ENCODE results near the gene WBP1L. TPM values are rescaled to one million over a fixed set of nuclear protein-coding genes. Genes with fewer than 3 reads are reported as not detected.

The WBP1L gene
- total and polyA plus RNA-seq, 2 of the 13 experiments (the other 11 are each of a cell fraction or from before 2014, with no cell fraction given), result 8.3 to 12.3 TPM

DNA sequence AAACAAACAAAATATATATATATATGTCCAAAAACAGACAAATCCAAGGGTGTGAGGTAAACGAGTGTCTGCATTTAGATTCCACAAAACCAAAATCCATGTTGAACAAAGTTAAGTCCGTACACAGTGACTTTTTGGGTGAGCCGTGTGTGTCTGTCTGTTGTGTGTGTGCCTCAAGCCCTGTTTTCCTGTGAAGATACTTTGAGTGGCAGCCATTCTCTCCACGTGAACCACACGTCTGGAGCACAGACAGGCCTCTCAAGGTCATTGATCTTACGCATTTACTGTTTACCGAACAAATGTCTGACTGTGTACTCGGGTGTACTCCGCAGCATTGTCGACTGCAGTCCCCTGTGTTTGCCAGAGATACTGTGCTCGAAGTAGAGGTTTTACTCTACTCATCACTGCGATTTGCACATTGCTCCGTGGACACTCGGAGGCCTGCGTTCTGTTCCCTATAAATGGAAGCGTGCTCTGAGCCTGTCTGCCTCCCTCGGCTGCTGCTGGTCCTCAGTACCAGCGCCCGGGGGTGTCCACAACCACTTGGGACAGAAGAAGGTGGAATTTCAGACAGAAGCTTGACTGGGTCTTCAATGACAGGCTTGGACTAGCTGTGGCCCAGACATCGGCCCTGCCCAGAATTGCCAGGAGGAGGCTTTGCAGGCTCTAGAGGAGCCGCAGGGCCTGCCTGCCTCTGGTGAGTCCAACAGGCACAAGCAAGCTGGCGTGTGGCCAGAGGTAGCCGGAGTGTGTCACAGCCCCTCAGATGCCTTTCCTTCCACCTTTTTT, 71.3 kb downstream of the WBP1L start (continued):
- TF ChIP-seq ZBTB39 (CRISPR knock-in tag; IDR thresholded peaks at IDR 0.05), result peak; percentile 89; the same call in 1 of the 2 replicates
- 0 out of 2 replicates have a peak, but pooled peaks have one; percentile 70 for TF ChIP-seq ZNF589 (CRISPR knock-in tag; conservative IDR thresholded peaks at IDR 0.05)
- TF ChIP-seq MIXL1 (CRISPR knock-in tag; IDR thresholded peaks at IDR 0.05), result peak; percentile 82
- TF ChIP-seq ISX (CRISPR knock-in tag; conservative IDR thresholded peaks at IDR 0.05), result no peak
- TF ChIP-seq ZNF503 (CRISPR knock-in tag; IDR thresholded peaks at IDR 0.05), result peak; percentile 75; the same call in 1 of the 2 replicates
- no peak for TF ChIP-seq CC2D1A (CRISPR knock-in tag; IDR thresholded peaks at IDR 0.05)
- TF ChIP-seq SRSF1 (optimal IDR thresholded peaks at IDR 0.05; ENCODE audit: low read depth, low read length), result no peak
- TF ChIP-seq ZFX (CRISPR knock-in tag; IDR thresholded peaks at IDR 0.05; ENCODE audit: low read depth), result peak; percentile 66
- peak; percentile 64; the same call in 1 of the 3 replicates for TF ChIP-seq MXI1 (IDR thresholded peaks at IDR 0.05; ENCODE audit: borderline replicate concordance, low read depth, low read length)
- peak; percentile 32; the same call in 1 of the 2 replicates for TF ChIP-seq MNT (IDR thresholded peaks at IDR 0.05)
- peak; percentile 93 for TF ChIP-seq SALL1 (CRISPR knock-in tag; IDR thresholded peaks at IDR 0.05)
- TF ChIP-seq STAT5B (CRISPR knock-in tag; IDR thresholded peaks at IDR 0.05), result no peak
- TF ChIP-seq, protein P1, sequence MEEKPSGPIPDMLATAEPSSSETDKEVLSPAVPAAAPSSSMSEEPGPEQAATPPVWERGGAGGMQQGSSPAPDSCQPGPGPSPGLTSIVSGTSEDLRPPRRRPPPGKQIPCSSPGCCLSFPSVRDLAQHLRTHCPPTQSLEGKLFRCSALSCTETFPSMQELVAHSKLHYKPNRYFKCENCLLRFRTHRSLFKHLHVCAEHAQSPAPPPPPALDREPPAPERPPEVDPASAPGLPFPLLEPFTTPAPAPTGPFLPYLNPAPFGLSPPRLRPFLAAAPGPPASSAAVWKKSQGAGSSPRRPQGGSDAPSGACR (CRISPR knock-in tag; IDR thresholded peaks at IDR 0.05), result no peak
- no peak for TF ChIP-seq DBP (CRISPR knock-in tag; IDR thresholded peaks at IDR 0.05; ENCODE audit: not compliant biosample characterization)
- no peak for TF ChIP-seq ATF2 (CRISPR knock-in tag; IDR thresholded peaks at IDR 0.05)
- no peak for TF ChIP-seq FOXM1 (CRISPR knock-in tag; IDR thresholded peaks at IDR 0.05)
- no peak for TF ChIP-seq EEA1 (CRISPR knock-in tag; IDR thresholded peaks at IDR 0.05; ENCODE audit: borderline replicate concordance)
